ENCODE measurements around the gene CHRNB4. TPM values are rescaled to one million over a fixed set of nuclear protein-coding genes. Genes with fewer than 3 reads are reported as not detected.

CHRNB4 gene
- total and polyA plus RNA-seq, 5 donors from 2014 or later = not detected

GRCh38 chr15:78628227-78628626 lies 12.8 kb downstream of the CHRNB4 start:
- Histone ChIP-seq H3K27ac (ENCODE audit: insufficient read depth, low read length, poor library complexity, severe bottlenecking) (no peak overlapping the region), H3K36me3 (ENCODE audit: control insufficient read depth, insufficient read depth, low read length) (no peaks in the 10 kb centered on the region), H3K27me3 (ENCODE audit: control insufficient read depth, insufficient read depth, low read length) (peaks cover 3% of the 10 kb centered on the region), H3K9me3 (ENCODE audit: control insufficient read depth in 2 of 2, low read length in 2 of 2) (no peaks in the 10 kb centered on the region), H3K4me1 (ENCODE audit: control insufficient read depth, insufficient read depth, low read length, poor library complexity, severe bottlenecking) (no peaks in the 10 kb centered on the region), H3K4me3 (ENCODE audit: low read depth, low read length) (no peak overlapping the region)
- no peak for DNase-seq
- peaks cover 0 to 4% (median 0%) of the 10 kb centered on the region in 7 donors for H3K9me3 Mint-ChIP-seq
- no peak for ATAC-seq (ENCODE audit: low read depth in 2 of 2)
- H3K4me1 Mint-ChIP-seq = no peaks in the 10 kb centered on the region
- no peak overlapping the region for H3K27ac Mint-ChIP-seq
- H3K4me3 Mint-ChIP-seq = no peak overlapping the region
- peaks cover 29% of the 10 kb centered on the region for H3K27me3 Mint-ChIP-seq
- H3K36me3 Mint-ChIP-seq = no peaks in the 10 kb centered on the region

DNA sequence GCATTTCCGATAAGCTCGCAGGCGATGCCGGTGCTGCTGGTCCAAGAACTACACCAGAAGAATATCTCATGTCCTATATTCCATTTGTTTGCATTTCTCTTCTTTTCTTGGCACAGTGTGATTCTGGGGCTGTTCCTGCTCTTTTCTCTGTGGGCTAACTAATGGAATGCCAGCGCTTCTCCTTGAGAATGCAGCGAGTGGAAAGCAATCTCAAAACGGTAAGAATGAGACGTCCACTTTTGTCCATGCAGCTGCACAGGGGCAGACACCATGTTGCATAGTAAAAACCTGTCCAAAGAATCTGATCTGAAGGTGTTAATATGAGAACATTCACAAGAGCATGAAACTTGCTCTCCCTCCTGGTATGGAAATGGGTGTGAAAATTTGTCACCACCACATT lies 13.7 kb downstream of the CHRNB4 start:
- ATAC-seq (ENCODE audit: low read depth in 2 of 2) (no peak), DNase-seq (no peak)
- H3K9me3 ChIP-seq (ENCODE audit: control insufficient read depth in 2 of 2, low read length in 2 of 2) = no peaks in the 10 kb centered on the region
- H3K27me3 Mint-ChIP-seq = peaks cover 37% of the 10 kb centered on the region
- no peak overlapping the region for H3K27ac ChIP-seq (ENCODE audit: insufficient read depth, low read length, poor library complexity, severe bottlenecking)
- H3K4me3 ChIP-seq (ENCODE audit: low read depth, low read length) = no peak overlapping the region
- H3K27me3 ChIP-seq (ENCODE audit: control insufficient read depth, insufficient read depth, low read length) = peaks cover 8% of the 10 kb centered on the region
- H3K4me1 ChIP-seq (ENCODE audit: control insufficient read depth, insufficient read depth, low read length, poor library complexity, severe bottlenecking) = no peaks in the 10 kb centered on the region
- H3K36me3 Mint-ChIP-seq = no peaks in the 10 kb centered on the region
- no peak overlapping the region for H3K4me3 Mint-ChIP-seq
- no peaks in the 10 kb centered on the region for H3K36me3 ChIP-seq (ENCODE audit: control insufficient read depth, insufficient read depth, low read length)
- H3K4me1 Mint-ChIP-seq = no peaks in the 10 kb centered on the region
- no peak overlapping the region for H3K27ac Mint-ChIP-seq
- no peaks in the 10 kb centered on the region for H3K9me3 Mint-ChIP-seq

GRCh38 chr15:78626381-78626995 lies 14.5 kb downstream of the CHRNB4 start:
- Mint-ChIP-seq H3K27ac (no peak overlapping the region), H3K9me3 (no peaks in the 10 kb centered on the region), H3K4me3 (no peak overlapping the region), H3K4me1 (peaks cover 0 to 4% (median 0%) of the 10 kb centered on the region in 4 donors), H3K27me3 (peaks cover 40% of the 10 kb centered on the region), H3K36me3 (no peaks in the 10 kb centered on the region)
- H3K27me3 ChIP-seq (ENCODE audit: control insufficient read depth, insufficient read depth, low read length) = peaks cover 9% of the 10 kb centered on the region
- H3K36me3 ChIP-seq (ENCODE audit: control insufficient read depth, insufficient read depth, low read length) = no peaks in the 10 kb centered on the region
- H3K27ac ChIP-seq (ENCODE audit: insufficient read depth, low read length, poor library complexity, severe bottlenecking) = no peak overlapping the region
- H3K4me3 ChIP-seq (ENCODE audit: low read depth, low read length) = no peak overlapping the region
- no peaks in the 10 kb centered on the region for H3K9me3 ChIP-seq (ENCODE audit: control insufficient read depth in 2 of 2, low read length in 2 of 2)
- ATAC-seq (ENCODE audit: low read depth in 2 of 2) = no peak
- H3K4me1 ChIP-seq (ENCODE audit: control insufficient read depth, insufficient read depth, low read length, poor library complexity, severe bottlenecking) = no peaks in the 10 kb centered on the region
- no peak for DNase-seq

GRCh38 chr15:78625606-78626280 lies 15.3 kb downstream of the CHRNB4 start:
- ATAC-seq (ENCODE audit: low read depth in 2 of 2) (no peak), DNase-seq (no peak)
- Mint-ChIP-seq H3K27me3 (peaks cover 42% of the 10 kb centered on the region), H3K36me3 (no peaks in the 10 kb centered on the region), H3K4me1 (peaks cover 0 to 8% (median 0%) of the 10 kb centered on the region in 4 donors), H3K27ac (no peak overlapping the region), H3K9me3 (no peaks in the 10 kb centered on the region), H3K4me3 (no peak overlapping the region)
- no peaks in the 10 kb centered on the region for H3K36me3 ChIP-seq (ENCODE audit: control insufficient read depth, insufficient read depth, low read length)
- H3K9me3 ChIP-seq (ENCODE audit: control insufficient read depth in 2 of 2, low read length in 2 of 2) = no peaks in the 10 kb centered on the region
- H3K4me3 ChIP-seq (ENCODE audit: low read depth, low read length) = no peak overlapping the region
- H3K27ac ChIP-seq (ENCODE audit: insufficient read depth, low read length, poor library complexity, severe bottlenecking) = no peak overlapping the region
- peaks cover 9% of the 10 kb centered on the region for H3K27me3 ChIP-seq (ENCODE audit: control insufficient read depth, insufficient read depth, low read length)
- H3K4me1 ChIP-seq (ENCODE audit: control insufficient read depth, insufficient read depth, low read length, poor library complexity, severe bottlenecking) = peaks cover 2% of the 10 kb centered on the region

DNA sequence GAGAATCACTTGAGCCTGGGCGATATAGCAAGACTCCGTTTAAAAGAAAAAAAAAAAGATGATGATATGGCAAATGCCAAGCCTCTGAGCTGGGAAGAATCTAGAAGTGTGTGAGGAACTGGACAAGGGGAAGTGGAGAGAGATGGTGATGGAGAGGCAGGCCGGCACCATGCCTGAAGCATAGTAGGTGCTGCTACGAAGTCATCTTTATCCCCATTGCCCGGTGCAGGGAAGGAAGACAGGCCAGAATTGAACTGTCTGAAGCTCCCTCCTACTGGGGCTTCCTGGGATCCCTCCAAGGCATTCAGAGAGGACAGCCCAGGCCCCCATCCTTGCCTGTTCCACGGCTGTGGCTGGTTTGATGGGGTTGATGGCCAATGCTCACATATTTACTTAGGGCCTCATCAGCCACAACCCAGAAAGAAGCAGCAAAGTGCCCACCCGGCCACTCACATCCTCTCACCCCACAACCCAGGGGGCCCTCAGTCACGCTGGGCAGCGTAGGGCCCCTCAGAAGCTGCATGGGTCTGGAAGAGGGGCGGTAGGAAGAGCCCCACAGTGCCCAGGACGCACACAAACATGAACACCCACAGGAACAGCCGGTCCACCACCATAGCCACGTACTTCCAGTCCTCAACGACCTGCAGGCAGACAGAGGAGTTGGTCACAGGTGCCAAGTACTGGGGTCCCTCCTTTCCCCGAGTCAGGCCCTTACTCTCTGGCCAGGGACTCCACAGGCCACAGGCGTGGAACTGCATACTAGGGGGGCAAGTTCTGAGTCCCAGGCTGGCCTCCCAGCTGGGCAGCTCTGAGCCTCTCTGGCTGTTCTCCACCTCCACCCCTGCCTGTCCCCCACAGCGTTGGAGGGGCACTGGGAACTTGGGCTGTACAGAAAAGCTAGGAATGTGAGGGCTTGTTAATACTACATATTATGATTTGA lies 16.1 kb downstream of the CHRNB4 start:
- ATAC-seq (ENCODE audit: low read depth in 2 of 2) (no peak), DNase-seq (no peak)
- Mint-ChIP-seq H3K4me1 (peaks cover 0 to 8% (median 0%) of the 10 kb centered on the region in 4 donors), H3K27me3 (peaks cover 43% of the 10 kb centered on the region), H3K27ac (no peak overlapping the region), H3K36me3 (no peaks in the 10 kb centered on the region), H3K4me3 (no peak overlapping the region), H3K9me3 (no peaks in the 10 kb centered on the region)
- H3K4me3 ChIP-seq (ENCODE audit: low read depth, low read length) = no peak overlapping the region
- no peaks in the 10 kb centered on the region for H3K36me3 ChIP-seq (ENCODE audit: control insufficient read depth, insufficient read depth, low read length)
- no peaks in the 10 kb centered on the region for H3K9me3 ChIP-seq (ENCODE audit: control insufficient read depth in 2 of 2, low read length in 2 of 2)
- no peak overlapping the region for H3K27ac ChIP-seq (ENCODE audit: insufficient read depth, low read length, poor library complexity, severe bottlenecking)
- peaks cover 9% of the 10 kb centered on the region for H3K27me3 ChIP-seq (ENCODE audit: control insufficient read depth, insufficient read depth, low read length)
- peaks cover 7% of the 10 kb centered on the region for H3K4me1 ChIP-seq (ENCODE audit: control insufficient read depth, insufficient read depth, low read length, poor library complexity, severe bottlenecking)

DNA sequence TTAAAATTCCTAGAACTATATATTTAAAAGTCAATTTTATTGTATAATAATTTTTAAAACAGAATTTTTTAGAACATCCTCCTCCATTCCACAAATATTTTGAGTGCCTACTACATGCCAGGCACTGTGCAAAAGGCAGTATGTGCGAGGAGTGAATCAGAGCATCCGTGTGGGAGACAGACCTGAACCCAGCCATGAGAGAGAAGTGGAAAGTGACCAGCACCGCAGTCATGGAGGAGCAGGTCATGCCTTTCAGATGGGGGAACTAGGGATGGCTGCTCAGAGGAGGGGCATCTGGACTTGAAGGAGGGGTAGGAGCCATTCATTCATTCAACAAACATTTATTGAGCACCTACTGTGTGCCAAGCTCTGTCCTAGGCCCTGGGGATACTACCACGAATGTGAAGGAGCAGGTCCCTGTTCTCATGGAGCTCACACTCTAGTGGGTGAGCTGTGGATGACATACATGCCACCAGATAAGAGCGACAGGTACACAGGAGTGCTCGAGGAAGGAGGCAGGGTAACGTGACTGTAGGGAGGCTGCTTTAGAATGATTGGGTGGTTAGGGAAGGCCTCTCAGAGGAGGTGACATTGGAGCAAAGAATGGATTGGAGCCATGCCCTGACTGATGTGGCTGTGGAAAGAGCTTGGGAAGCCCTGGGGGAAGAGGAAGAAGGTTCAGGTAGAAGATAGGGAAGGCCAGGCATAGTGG lies 17.1 kb downstream of the CHRNB4 start:
- DNase-seq = no peak
- Mint-ChIP-seq H3K9me3 (no peaks in the 10 kb centered on the region), H3K4me3 (no peak overlapping the region), H3K36me3 (no peaks in the 10 kb centered on the region), H3K4me1 (peaks cover 0 to 14% (median 0%) of the 10 kb centered on the region in 4 donors), H3K27ac (no peak overlapping the region), H3K27me3 (peaks cover 45% of the 10 kb centered on the region)
- Histone ChIP-seq H3K4me1 (ENCODE audit: control insufficient read depth, insufficient read depth, low read length, poor library complexity, severe bottlenecking) (peaks cover 7% of the 10 kb centered on the region), H3K27ac (ENCODE audit: insufficient read depth, low read length, poor library complexity, severe bottlenecking) (no peak overlapping the region), H3K9me3 (ENCODE audit: control insufficient read depth in 2 of 2, low read length in 2 of 2) (no peaks in the 10 kb centered on the region), H3K4me3 (ENCODE audit: low read depth, low read length) (no peak overlapping the region), H3K36me3 (ENCODE audit: control insufficient read depth, insufficient read depth, low read length) (no peaks in the 10 kb centered on the region), H3K27me3 (ENCODE audit: control insufficient read depth, insufficient read depth, low read length) (peaks cover 13% of the 10 kb centered on the region)
- ATAC-seq (ENCODE audit: low read depth in 2 of 2) = no peak

GRCh38 chr15:78621810-78622402 lies 19.1 kb downstream of the CHRNB4 start:
- H3K4me3 Mint-ChIP-seq = no peak overlapping the region

More at GRCh38 chr15:78621810-78622402, 19.1 kb downstream of the CHRNB4 start:
- H3K27ac ChIP-seq (ENCODE audit: insufficient read depth, low read length, poor library complexity, severe bottlenecking) = no peak overlapping the region
- H3K9me3 Mint-ChIP-seq = no peaks in the 10 kb centered on the region
- H3K4me1 Mint-ChIP-seq = peaks cover 0 to 18% (median 4%) of the 10 kb centered on the region in 4 donors
- no peak overlapping the region for H3K4me3 ChIP-seq (ENCODE audit: low read depth, low read length)
- peaks cover 48% of the 10 kb centered on the region for H3K27me3 Mint-ChIP-seq
- no peaks in the 10 kb centered on the region for H3K36me3 ChIP-seq (ENCODE audit: control insufficient read depth, insufficient read depth, low read length)
- ATAC-seq (ENCODE audit: low read depth in 2 of 2) (no peak), DNase-seq (no peak)
- no peaks in the 10 kb centered on the region for H3K9me3 ChIP-seq (ENCODE audit: control insufficient read depth in 2 of 2, low read length in 2 of 2)
- peaks cover 7% of the 10 kb centered on the region for H3K4me1 ChIP-seq (ENCODE audit: control insufficient read depth, insufficient read depth, low read length, poor library complexity, severe bottlenecking)
- H3K36me3 Mint-ChIP-seq = no peaks in the 10 kb centered on the region
- no peak overlapping the region for H3K27ac Mint-ChIP-seq
- peaks cover 15% of the 10 kb centered on the region for H3K27me3 ChIP-seq (ENCODE audit: control insufficient read depth, insufficient read depth, low read length)
